Neural crest cell (in vitro differentiated cells): ENCODE measurements around the gene ARF1. TPM values are rescaled to one million over a fixed set of nuclear protein-coding genes. Genes with fewer than 3 reads are reported as not detected.

Experiments used
- DNase-seq: peaks from one replicate; pipeline ENCODE4 v3.0.0; 2021; ENCODE audit warnings: low read depth, mixed read lengths, low spot score
- H3K27ac Mint-ChIP-seq: one replicate; pipeline ENCODE4 v1.8.0; 2021; ENCODE audit warnings: mild to moderate bottlenecking, mixed read lengths; ENCODE audit not compliant: unreplicated experiment
- H3K27me3 Mint-ChIP-seq: 2 replicates; pipeline ENCODE4 v1.8.0; 2021; ENCODE audit warnings: low read depth, mild to moderate bottlenecking, mixed read lengths
- H3K36me3 Mint-ChIP-seq: 2 replicates; pipeline ENCODE4 v1.8.0; 2021; ENCODE audit warnings: low read depth, mild to moderate bottlenecking, mixed read lengths
- H3K4me1 Mint-ChIP-seq: 2 replicates; pipeline ENCODE4 v1.8.0; 2021; ENCODE audit warnings: mixed read lengths
- H3K4me3 Mint-ChIP-seq: one replicate; pipeline ENCODE4 v1.8.0; 2021; ENCODE audit warnings: mild to moderate bottlenecking, mixed read lengths
- H3K9me3 Mint-ChIP-seq: 2 replicates; pipeline ENCODE4 v1.8.0; 2021; ENCODE audit warnings: mixed read lengths
- CTCF ChIP-seq: fragments of 200-600 bp; sonication (generic); conservative IDR thresholded peaks from 2 replicates; pipeline ENCODE4 v1.5.0; 2021; ENCODE audit warnings: antibody characterized with exemption, mild to moderate bottlenecking
- total RNA-seq: library from RNA; stranded (reverse); gene quantifications from 2 replicates; pipeline ENCODE4 v1.2.1, GENCODE V29; 2021

The ARF1 gene
- total RNA-seq, 1 donor from 2014 or later: 237 TPM

GRCh38 chr1:228114827-228115226, 32.3 kb downstream of the ARF1 start:
- Mint-ChIP-seq H3K4me1 (peaks cover 4% of the 10 kb centered on the region), H3K27ac (no peak overlapping the region), H3K36me3 (peaks cover 10% of the 10 kb centered on the region), H3K9me3 (peaks cover 9% of the 10 kb centered on the region), H3K4me3 (peak overlapping the region; percentile 16), H3K27me3 (peaks cover 7% of the 10 kb centered on the region)
- no peak for DNase-seq
- TF ChIP-seq CTCF: no peak

- Mint-ChIP-seq H3K27ac (no peak overlapping the region), H3K36me3 (peaks cover 10% of the 10 kb centered on the region), H3K4me1 (no peaks in the 10 kb centered on the region), H3K27me3 (peaks cover 18% of the 10 kb centered on the region), H3K4me3 (no peak overlapping the region), H3K9me3 (peaks cover 9% of the 10 kb centered on the region)
- no peak for TF ChIP-seq CTCF
- DNase-seq: no peak
These were observed 34.8 kb downstream of the ARF1 start for GRCh38 chr1:228117335-228117734.

GRCh38 chr1:228118040-228118439, 35.5 kb downstream of the ARF1 start:
- Mint-ChIP-seq H3K4me1 (no peaks in the 10 kb centered on the region), H3K36me3 (peaks cover 10% of the 10 kb centered on the region), H3K27me3 (peaks cover 25% of the 10 kb centered on the region), H3K27ac (no peak overlapping the region), H3K4me3 (no peak overlapping the region), H3K9me3 (peaks cover 9% of the 10 kb centered on the region)
- no peak for DNase-seq
- TF ChIP-seq CTCF: no peak

GRCh38 chr1:228120351-228120750, 37.8 kb downstream of the ARF1 start:
- TF ChIP-seq CTCF: no peak
- peaks cover 42% of the 10 kb centered on the region for H3K27me3 Mint-ChIP-seq
- peaks cover 6% of the 10 kb centered on the region for H3K9me3 Mint-ChIP-seq
- peaks cover 3% of the 10 kb centered on the region for H3K4me1 Mint-ChIP-seq
- H3K36me3 Mint-ChIP-seq: peaks cover 6% of the 10 kb centered on the region
- no peak for DNase-seq
- no peak overlapping the region for H3K27ac Mint-ChIP-seq
- no peak overlapping the region for H3K4me3 Mint-ChIP-seq

GRCh38 chr1:228120857-228121489, 38.5 kb downstream of the ARF1 start:
- no peak for TF ChIP-seq CTCF
- Mint-ChIP-seq H3K9me3 (peaks cover 6% of the 10 kb centered on the region), H3K27ac (no peak overlapping the region), H3K4me1 (peaks cover 7% of the 10 kb centered on the region), H3K4me3 (no peak overlapping the region), H3K36me3 (peaks cover 6% of the 10 kb centered on the region), H3K27me3 (peaks cover 47% of the 10 kb centered on the region)
- DNase-seq: no peak
